GM21576 (cell line): ENCODE measurements around the gene AFF3.
A peak's percentile ranks its signal among the peaks of the same experiment; 100 is the strongest.
"Not testable (repeated sequence)": the region's sequence is repeated elsewhere in the genome, so short reads cannot be mapped to it uniquely, and the experiment has no call there.

Experiments used
- ATAC-seq: cut with Tn5 transposase; IDR thresholded peaks from one replicate; pipeline ENCODE4 v1.9.1; 2021; ENCODE audit warnings: mild to moderate bottlenecking, moderate library complexity; ENCODE audit not compliant: unreplicated experiment

Gene AFF3

GRCh38 chr2:100142393-100142792 is at the start of gene AFF3:
AFF3 (minus strand) TSS chr2:100142590; CDS start chr2:100104454, 38,136 bp downstream.
- peak; percentile 98 for ATAC-seq

- no peak for ATAC-seq
Measured at GRCh38 chr2:100189387-100189786, 47.0 kb upstream of the AFF3 start.

GRCh38 chr2:100188326-100188725 is 45.9 kb upstream of the AFF3 start:
- ATAC-seq, result no peak

GRCh38 chr2:100186126-100186525 is 43.7 kb upstream of the AFF3 start:
- ATAC-seq, result no peak

GRCh38 chr2:100185516-100185915 is 43.1 kb upstream of the AFF3 start:
- ATAC-seq, result no peak

- no peak for ATAC-seq
Measured at GRCh38 chr2:100185105-100185504, 42.7 kb upstream of the AFF3 start.

GRCh38 chr2:100184055-100184737 is 41.8 kb upstream of the AFF3 start:
- ATAC-seq, result no peak

- no peak for ATAC-seq
Measured at GRCh38 chr2:100182494-100183361, 40.3 kb upstream of the AFF3 start.

- no peak for ATAC-seq
Measured at GRCh38 chr2:100180503-100180902, 38.1 kb upstream of the AFF3 start.

GRCh38 chr2:100179806-100180205 is 37.4 kb upstream of the AFF3 start:
- ATAC-seq, result no peak

GRCh38 chr2:100178864-100179263 is 36.5 kb upstream of the AFF3 start:
- no peak for ATAC-seq

- ATAC-seq, result no peak
Measured at GRCh38 chr2:100178085-100178788, 35.8 kb upstream of the AFF3 start.

- no peak for ATAC-seq
Measured at GRCh38 chr2:100176925-100177324, 34.5 kb upstream of the AFF3 start.

- no peak for ATAC-seq
Measured at GRCh38 chr2:100174026-100174431, 31.6 kb upstream of the AFF3 start.

- ATAC-seq, result no peak
Measured at GRCh38 chr2:100166701-100167100, 24.3 kb upstream of the AFF3 start.

- no peak for ATAC-seq
Measured at GRCh38 chr2:100163605-100164004, 21.2 kb upstream of the AFF3 start.

- no peak for ATAC-seq
Measured at GRCh38 chr2:100161945-100162620, 19.7 kb upstream of the AFF3 start.

GRCh38 chr2:100160396-100160795 is 18.0 kb upstream of the AFF3 start:
- ATAC-seq, result no peak

GRCh38 chr2:100151832-100152231 is 9.4 kb upstream of the AFF3 start:
- ATAC-seq, result not testable (repeated sequence)

- no peak for ATAC-seq
Measured at GRCh38 chr2:100151310-100151709, 8.9 kb upstream of the AFF3 start.

- ATAC-seq, result no peak
Measured at GRCh38 chr2:100148883-100149282, 6.5 kb upstream of the AFF3 start.
